ENCODE results near the gene RAF1.

GRCh38 chr3:12562451-12562850 is 101.5 kb downstream of the RAF1 start:
- TF ChIP-seq CTCF (IDR thresholded peaks at IDR 0.05) (no peak), EZH2 (IDR thresholded peaks at IDR 0.05) (no peak)

All from neural progenitor cell (in vitro differentiated cells).